ENCODE results near the gene CYP2W1.

CYP2W1 gene

GRCh38 chr7:1026721-1027161 is 43.8 kb downstream of the CYP2W1 start:
- Histone ChIP-seq H3K27ac (ENCODE audit: poor library complexity, severe bottlenecking) (no peak overlapping the region), H3K27me3 (ENCODE audit: insufficient read depth, poor library complexity, severe bottlenecking) (no peaks in the 10 kb centered on the region), H3K36me3 (ENCODE audit: low read depth) (peaks cover 25% of the 10 kb centered on the region), H3K4me1 (ENCODE audit: insufficient read depth, poor library complexity, severe bottlenecking) (peaks cover 5% of the 10 kb centered on the region), H3K4me3 (ENCODE audit: severe bottlenecking) (peak overlapping the region; percentile 78), H3K9me3 (ENCODE audit: severe bottlenecking) (no peaks in the 10 kb centered on the region)
- DNase-seq (ENCODE audit: low spot score) (no peak), ATAC-seq (ENCODE audit: low read depth) (no peak)
- TF ChIP-seq CTCF (IDR thresholded peaks at IDR 0.05; ENCODE audit: poor library complexity, severe bottlenecking): no peak

- Histone ChIP-seq H3K27ac (ENCODE audit: poor library complexity, severe bottlenecking) (peak overlapping the region; percentile 77), H3K4me1 (ENCODE audit: insufficient read depth, poor library complexity, severe bottlenecking) (peaks cover 5% of the 10 kb centered on the region), H3K36me3 (ENCODE audit: low read depth) (peaks cover 25% of the 10 kb centered on the region), H3K9me3 (ENCODE audit: severe bottlenecking) (no peaks in the 10 kb centered on the region), H3K4me3 (ENCODE audit: severe bottlenecking) (peak overlapping the region; percentile 78), H3K27me3 (ENCODE audit: insufficient read depth, poor library complexity, severe bottlenecking) (no peaks in the 10 kb centered on the region)
- ATAC-seq (ENCODE audit: low read depth) (0 out of 3 replicates have a peak, but pooled peaks have one; percentile 2), DNase-seq (ENCODE audit: low spot score) (no peak)
- TF ChIP-seq CTCF (IDR thresholded peaks at IDR 0.05; ENCODE audit: poor library complexity, severe bottlenecking): no peak
These were observed 44.5 kb downstream of the CYP2W1 start for GRCh38 chr7:1027242-1028043.

GRCh38 chr7:1028044-1028770 is 45.2 kb downstream of the CYP2W1 start:
- DNase-seq (ENCODE audit: low spot score): peak; percentile 90
- peaks cover 5% of the 10 kb centered on the region for H3K4me1 ChIP-seq (ENCODE audit: insufficient read depth, poor library complexity, severe bottlenecking)
- no peaks in the 10 kb centered on the region for H3K27me3 ChIP-seq (ENCODE audit: insufficient read depth, poor library complexity, severe bottlenecking)
- peak overlapping the region; percentile 78 for H3K4me3 ChIP-seq (ENCODE audit: severe bottlenecking)
- peaks cover 22% of the 10 kb centered on the region for H3K36me3 ChIP-seq (ENCODE audit: low read depth)
- peak overlapping the region; percentile 77 for H3K27ac ChIP-seq (ENCODE audit: poor library complexity, severe bottlenecking)
- H3K9me3 ChIP-seq (ENCODE audit: severe bottlenecking): no peaks in the 10 kb centered on the region
- no peak for TF ChIP-seq CTCF (IDR thresholded peaks at IDR 0.05; ENCODE audit: poor library complexity, severe bottlenecking)
- peak; percentile 74 for ATAC-seq (ENCODE audit: low read depth)

GRCh38 chr7:1028775-1029636 is 46.0 kb downstream of the CYP2W1 start:
- Histone ChIP-seq H3K27ac (ENCODE audit: poor library complexity, severe bottlenecking) (peak overlapping the region; percentile 77), H3K9me3 (ENCODE audit: severe bottlenecking) (no peaks in the 10 kb centered on the region), H3K4me1 (ENCODE audit: insufficient read depth, poor library complexity, severe bottlenecking) (peaks cover 5% of the 10 kb centered on the region), H3K27me3 (ENCODE audit: insufficient read depth, poor library complexity, severe bottlenecking) (no peaks in the 10 kb centered on the region), H3K4me3 (ENCODE audit: severe bottlenecking) (peak overlapping the region; percentile 78), H3K36me3 (ENCODE audit: low read depth) (peaks cover 22% of the 10 kb centered on the region)
- DNase-seq (ENCODE audit: low spot score) (peak; percentile 90), ATAC-seq (ENCODE audit: low read depth) (peak; percentile 92)
- TF ChIP-seq CTCF (IDR thresholded peaks at IDR 0.05; ENCODE audit: poor library complexity, severe bottlenecking): no peak

Measured in RWPE2 (cell line).